HepG2 (cell line): ENCODE data around the gene EFCAB14. TPM values are rescaled to one million over a fixed set of nuclear protein-coding genes. Genes with fewer than 3 reads are reported as not detected.

Source experiments
- ATAC-seq: fragments of 200-7000 bp; cut with Tn5 transposase; 3 replicates; pipeline ENCODE4 v1.9.1; 2020; ENCODE audit warnings: mild to moderate bottlenecking, moderate library complexity
- BruUV-seq: library from RNA; stranded (reverse); fragments of 400-500 nt; replicated peaks from 2 replicates; lab custom pipeline; 2021; lab: Mats Ljungman, UMichigan
- CTCF ChIA-PET: fragments of 300-600 bp; formaldehyde crosslinking; extraction: SDS; loops from one replicate; lab custom pipeline; 2021; ENCODE audit warnings: low total read pairs, inconsistent platforms, low intra/inter-chr PET ratio; lab: Yijun Ruan, JAX
- POLR2A ChIA-PET: fragments of 350-600 bp; sonication (Branson Sonifier 250); formaldehyde crosslinking; loops from one replicate; lab custom pipeline; 2020; ENCODE audit warnings: antibody characterized with exemption, inconsistent platforms; lab: Yijun Ruan, JAX
- DNase-seq: peaks from one replicate; pipeline ENCODE4 v3.0.0-alpha.2; 2015; ENCODE audit warnings: low spot score
- FAIRE-seq: peaks from 3 replicates; lab custom pipeline; 2011; peaks lifted over from hg19 to GRCh38; lab: Jason Lieb, UNC
- H2AFZ ChIP-seq: one replicate; pipeline ENCODE4 v1.6.1; 2011; ENCODE audit warnings: low read length, inconsistent platforms
- H3K27ac ChIP-seq: fragments of 300-600 bp; 3 replicates; pipeline ENCODE4 v1.8.0; 2011; ENCODE audit warnings: mixed run types, mild to moderate bottlenecking, mixed read lengths, low read length, inconsistent platforms; ENCODE audit not compliant: insufficient read depth; ENCODE audit errors: extremely low read length
- H3K27me3 ChIP-seq, 2 experiments: fragments of 200-600 bp in 1 of 2; 2 replicates in 1 of 2; 3 replicates in 1 of 2; pipeline versions ENCODE4 v1.6.0 to v1.8.0; 2011; ENCODE audit warnings: low read length in 2 of 2, mild to moderate bottlenecking in 2 of 2, moderate library complexity in 2 of 2, inconsistent platforms in 1 of 2; ENCODE audit not compliant: insufficient read depth in 2 of 2, control insufficient read depth in 1 of 2
- H3K36me3 ChIP-seq, 2 experiments: fragments of 200-600 bp in 1 of 2; replicated peaks in 1 of 2; 2 replicates in 1 of 2; 3 replicates in 1 of 2; pipeline versions ENCODE4 v1.5.1 to v1.8.0; 2011; ENCODE audit warnings: low read length in 2 of 2, inconsistent platforms in 1 of 2; ENCODE audit not compliant: insufficient read depth in 2 of 2, control insufficient read depth in 1 of 2
- H3K4me1 ChIP-seq: 2 replicates; pipeline ENCODE4 v1.5.1; 2012; ENCODE audit warnings: low read length, inconsistent platforms; ENCODE audit not compliant: insufficient read depth
- H3K4me2 ChIP-seq: 2 replicates; pipeline ENCODE4 v1.6.0; 2011; ENCODE audit warnings: low read depth, low read length, inconsistent platforms
- H3K4me3 ChIP-seq, 3 experiments: fragments of 200-600 bp in 1 of 3; sonication (generic), shearing (Covaris generic) in 1 of 3; replicated peaks in 1 of 3; 2 replicates each; pipeline ENCODE4 v1.5.1; 2011 to 2016; ENCODE audit warnings: low read length in 3 of 3, inconsistent platforms in 2 of 3, low read depth in 2 of 3, mild to moderate bottlenecking in 2 of 3, control low read depth in 1 of 3, mixed read lengths in 1 of 3; ENCODE audit not compliant: insufficient read depth in 1 of 3
- H3K79me2 ChIP-seq: one replicate; pipeline ENCODE4 v1.6.1; 2011; ENCODE audit warnings: low read length, inconsistent platforms; ENCODE audit not compliant: insufficient read depth
- H3K9ac ChIP-seq: 2 replicates; pipeline ENCODE4 v1.6.0; 2011; ENCODE audit warnings: mild to moderate bottlenecking, low read depth, low read length, inconsistent platforms; ENCODE audit not compliant: insufficient read depth
- H3K9me3 ChIP-seq: 2 replicates; pipeline ENCODE4 v1.5.1; 2012; ENCODE audit warnings: mild to moderate bottlenecking, low read length
- H4K20me1 ChIP-seq: 2 replicates; pipeline ENCODE4 v1.6.0; 2011; ENCODE audit warnings: inconsistent platforms, mild to moderate bottlenecking, low read length, moderate library complexity; ENCODE audit not compliant: insufficient read depth
- BHLHE40 ChIP-seq: IDR thresholded peaks from 2 replicates; pipeline ENCODE4 v1.6.1; 2011; ENCODE audit warnings: low read length, improper control_type of control experiment
- GATAD2A ChIP-seq: IDR thresholded peaks from 2 replicates; pipeline ENCODE4 v1.6.1; 2016
- IRX3 ChIP-seq: sonication (generic); formaldehyde crosslinking; IDR thresholded peaks from 2 replicates; pipeline ENCODE4 v1.8.1; 2023; ENCODE audit warnings: mild to moderate bottlenecking, low read depth, missing genetic modification reagents, borderline replicate concordance
- MAFG ChIP-seq: sonication (generic); formaldehyde crosslinking; IDR thresholded peaks from 2 replicates; pipeline ENCODE4 v1.5.1; 2020; ENCODE audit warnings: mild to moderate bottlenecking, missing genetic modification reagents
- MXI1 ChIP-seq: IDR thresholded peaks from 3 replicates; pipeline ENCODE4 v1.6.1; 2012; ENCODE audit warnings: low read depth, low read length, inconsistent platforms, borderline replicate concordance
- PATZ1 ChIP-seq: sonication (generic); formaldehyde crosslinking; IDR thresholded peaks from 2 replicates; pipeline ENCODE4 v1.4.0; 2020; ENCODE audit warnings: missing genetic modification reagents
- PAX8 ChIP-seq: sonication (generic); formaldehyde crosslinking; IDR thresholded peaks from 2 replicates; pipeline ENCODE4 v1.8.0; 2022; ENCODE audit warnings: mild to moderate bottlenecking, missing genetic modification reagents, borderline replicate concordance
- POGZ ChIP-seq: sonication (generic); formaldehyde crosslinking; IDR thresholded peaks from 2 replicates; pipeline ENCODE4 v1.4.0; 2020; ENCODE audit warnings: mild to moderate bottlenecking, missing genetic modification reagents
- ZNF24 ChIP-seq: fragments of 450-650 bp; IDR thresholded peaks from 2 replicates; pipeline ENCODE4 v1.6.1; 2017; ENCODE audit warnings: antibody characterized with exemption, mild to moderate bottlenecking
- ZNF775 ChIP-seq: sonication (generic); formaldehyde crosslinking; IDR thresholded peaks from 2 replicates; pipeline ENCODE4 v1.4.0; 2020; ENCODE audit warnings: missing genetic modification reagents, mild to moderate bottlenecking, moderate library complexity, borderline replicate concordance
- WGBS: methylation state at CpG from one replicate; pipeline ENCODE4 v1.1.6; 2017; ENCODE audit warnings: low lambda C conversion rate; 5-methylcytosine and 5-hydroxymethylcytosine counted together
- in situ Hi-C: cut with HindIII; loops from 2 replicates; pipeline ENCODE4 v1.10.0; 2017; ENCODE audit warnings: low pct_unique_long_range_greater_than_20kb; ENCODE audit not compliant: extremely low pct_ligation_motif_present
- intact Hi-C: fragments of 100-400 bp; cut with micrococcal nuclease; formaldehyde crosslinking; loops from one replicate; pipeline ENCODE4 v1.10.0; 2022; ENCODE audit not compliant: unreplicated experiment
- polyA plus RNA-seq, 8 experiments: library from polyadenylated mRNA; depleted of rRNA in 3 of 8; stranded (reverse) in 7 of 8; unstranded in 1 of 8; fragments of >200 nt; fragmentation: Illumina TruSeq in 4 of 8; extraction: Trizol in 4 of 8; gene quantifications; 2 replicates each; pipeline versions ENCODE4 v1.2.1 to v1.2.3, GENCODE V29; 2011 to 2016; ENCODE audit warnings: low read depth in 4 of 8, missing spikeins in 1 of 8, mixed read lengths in 1 of 8; ENCODE audit not compliant: insufficient read depth in 1 of 8
- total RNA-seq, 5 experiments: library from RNA; depleted of rRNA; stranded (reverse); fragments of >200 nt; fragmentation: Illumina TruSeq; extraction: Trizol; gene quantifications; 2 replicates each; pipeline ENCODE4 v1.2.3, GENCODE V29; 2016; ENCODE audit warnings: low read depth in 1 of 5

EFCAB14 gene
- total and polyA plus RNA-seq, 2 of the 13 experiments (the other 11 are each of a cell fraction or from before 2014, with no cell fraction given): 13.4 to 17.9 TPM

GRCh38 chr1:46725736-46726108, 6.8 kb upstream of the EFCAB14 start:
- CTCF ChIA-PET: interaction anchor here (1.2 kb wide), 1 partner anchor 103 kb away, joined by 9 read pairs; no protein-coding TSS in a partner anchor
- Histone ChIP-seq H3K9me3 (no peaks in the 10 kb centered on the region), H3K4me2 (0 out of 2 replicates have a peak overlapping the region, but pooled peaks have one; percentile 9), H3K4me1 (peaks cover 31% of the 10 kb centered on the region), H3K36me3 (no peaks in the 10 kb centered on the region), H4K20me1 (no peaks in the 10 kb centered on the region), H3K4me3 (no peak overlapping the region), H3K79me2 (no peaks in the 10 kb centered on the region), H3K27me3 (no peaks in the 10 kb centered on the region), H3K27ac (no peak overlapping the region), H3K9ac (no peak overlapping the region), H2AFZ (no peak overlapping the region)
- BruUV-seq: no TSS peak
- POLR2A ChIA-PET: no interaction called here
- intact Hi-C loops: loop anchor here (1.0 to 10.0 kb wide), 3 partner anchors 103 to 171 kb away; partner anchors contain the start of genes KNCN and MKNK1
- TF ChIP-seq BHLHE40: 0 out of 2 replicates have a peak, but pooled peaks have one; percentile 31
- TF ChIP-seq POGZ: no peak
- 0 out of 2 replicates have a peak, but pooled peaks have one; percentile 1 for TF ChIP-seq ZNF24
- 2% methylated on average over 3 of the region's 3 CpGs for WGBS
- in situ Hi-C loops: no loop called here
- ATAC-seq (no peak), FAIRE-seq (no peak), DNase-seq (peak; percentile 19)

GRCh38 chr1:46724991-46725735, 6.2 kb upstream of the EFCAB14 start:
- Histone ChIP-seq H3K9ac (no peak overlapping the region), H2AFZ (no peak overlapping the region), H3K4me3 (peak overlapping the region in 1 of 3 experiments; percentile 41; a peak in 1 of 6 replicates), H3K36me3 (no peaks in the 10 kb centered on the region), H4K20me1 (no peaks in the 10 kb centered on the region), H3K4me1 (peaks cover 31% of the 10 kb centered on the region), H3K9me3 (no peaks in the 10 kb centered on the region), H3K27me3 (no peaks in the 10 kb centered on the region), H3K4me2 (peak overlapping the region; percentile 80), H3K79me2 (no peaks in the 10 kb centered on the region), H3K27ac (no peak overlapping the region)
- 23% methylated on average over 4 of the region's 7 CpGs for WGBS
- intact Hi-C loops: loop anchor here (1.0 to 10.0 kb wide), 3 partner anchors 103 to 170 kb away; partner anchors contain the start of genes KNCN and MKNK1
- in situ Hi-C loops: loop anchor here (5.0 kb wide), 1 partner anchor 108 kb away; the partner anchor contains the start of gene MOB3C
- DNase-seq: peak; percentile 71
- peak; percentile 78 for FAIRE-seq
- ATAC-seq: peak; percentile 97
- ChIA-PET CTCF (interaction anchor here (1.2 kb wide), 1 partner anchor 103 kb away, joined by 9 read pairs; no protein-coding TSS in a partner anchor), POLR2A (interaction anchor here (1.4 kb wide), 1 partner anchor 17 kb away, joined by 3 read pairs; no protein-coding TSS in a partner anchor)
- no TSS peak for BruUV-seq
- TF ChIP-seq GATAD2A (CRISPR knock-in tag) (no peak), ZNF775 (CRISPR knock-in tag) (no peak), PATZ1 (CRISPR knock-in tag) (0 out of 2 replicates have a peak, but pooled peaks have one; percentile 33), IRX3 (CRISPR knock-in tag) (no peak), PAX8 (CRISPR knock-in tag) (no peak), MXI1 (0 out of 3 replicates have a peak, but pooled peaks have one; percentile 30), MAFG (peak; percentile 68; the same call in 1 of the 2 replicates)
